GM18502 (cell line): ENCODE data around the gene ADAMTSL4.

Experiments
- ATAC-seq: cut with Tn5 transposase; IDR thresholded peaks from one replicate; pipeline ENCODE4 v1.9.1; 2021; ENCODE audit warnings: mild to moderate bottlenecking; ENCODE audit not compliant: unreplicated experiment, poor library complexity

Gene ADAMTSL4

GRCh38 chr1:150532860-150533259 is 16.3 kb upstream of the ADAMTSL4 start:
- no peak for ATAC-seq

- ATAC-seq, result no peak
These were observed 15.2 kb upstream of the ADAMTSL4 start for GRCh38 chr1:150534002-150534401.

DNA sequence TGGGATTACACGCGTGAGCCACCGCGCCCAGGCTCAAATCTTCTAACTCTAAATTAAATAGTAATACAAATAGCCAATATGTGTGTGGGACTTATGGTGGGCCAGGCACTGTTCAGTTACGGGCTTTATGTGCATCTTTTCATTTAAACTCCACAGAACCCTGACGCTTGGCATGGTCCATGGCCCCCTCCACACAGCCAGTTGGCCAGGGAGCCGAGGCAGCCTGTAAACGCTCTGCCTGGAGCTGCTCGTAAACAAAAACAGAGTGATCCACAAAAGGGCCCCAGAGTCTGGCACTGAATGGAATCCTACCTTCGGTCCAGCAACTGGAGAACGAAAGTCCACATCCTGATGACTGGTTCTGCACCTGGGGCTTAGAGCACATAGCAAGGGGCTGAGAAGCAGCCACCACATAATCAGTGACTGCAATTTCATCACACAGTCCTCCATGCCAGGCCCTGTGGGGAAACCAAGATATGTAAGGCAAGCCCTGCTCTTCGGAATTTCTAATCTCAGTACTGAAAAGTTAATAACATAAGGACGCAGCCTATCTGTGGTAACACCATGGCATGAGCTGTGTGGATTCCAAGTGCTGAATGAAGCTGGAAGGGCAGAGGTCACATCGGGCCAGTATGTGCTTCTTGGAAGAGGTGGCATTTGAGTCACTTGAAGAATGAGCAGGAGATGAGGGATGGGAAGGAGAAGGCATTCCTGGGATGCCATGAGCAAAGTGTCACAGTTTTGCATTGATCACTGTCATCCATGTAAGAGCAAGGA is 13.5 kb upstream of the ADAMTSL4 start:
- ATAC-seq, result no peak

GRCh38 chr1:150536836-150537731 is 12.1 kb upstream of the ADAMTSL4 start:
- no peak for ATAC-seq

- ATAC-seq, result no peak
These were observed 11.2 kb upstream of the ADAMTSL4 start for GRCh38 chr1:150537732-150538684.

DNA sequence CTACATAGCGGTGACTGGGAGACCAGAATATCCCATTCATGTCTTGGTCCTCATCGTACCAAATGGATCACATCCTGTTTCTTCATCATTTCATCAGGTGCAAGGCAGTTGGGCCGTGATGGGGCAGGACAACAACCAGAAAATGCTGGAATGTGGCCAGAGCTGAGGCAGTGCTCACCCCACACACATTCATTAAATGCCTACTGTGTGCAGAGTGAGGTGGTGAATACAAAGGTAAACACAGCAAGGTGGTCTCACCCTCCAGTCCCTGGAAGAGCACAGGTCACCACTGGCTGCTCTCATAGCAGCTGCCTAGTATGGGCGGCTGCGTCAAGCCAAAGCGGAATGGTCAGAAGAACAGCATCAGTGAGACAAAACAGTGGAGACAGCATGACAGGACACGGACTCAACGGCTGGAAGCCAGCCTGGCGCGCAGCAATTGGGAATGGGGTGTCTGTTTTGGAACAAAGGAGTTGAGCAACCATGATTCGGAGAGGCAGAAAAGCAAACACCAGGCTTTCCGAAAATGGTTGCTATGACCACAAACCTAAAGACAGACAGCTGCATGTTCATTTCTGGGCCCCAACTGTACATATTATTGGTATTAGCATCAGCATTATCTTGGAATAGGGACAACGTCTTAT is 5.6 kb upstream of the ADAMTSL4 start:
- no peak for ATAC-seq

GRCh38 chr1:150544204-150544603 is 5.0 kb upstream of the ADAMTSL4 start:
- no peak for ATAC-seq

GRCh38 chr1:150545486-150546032 is 3.6 kb upstream of the ADAMTSL4 start:
- ATAC-seq, result no peak

DNA sequence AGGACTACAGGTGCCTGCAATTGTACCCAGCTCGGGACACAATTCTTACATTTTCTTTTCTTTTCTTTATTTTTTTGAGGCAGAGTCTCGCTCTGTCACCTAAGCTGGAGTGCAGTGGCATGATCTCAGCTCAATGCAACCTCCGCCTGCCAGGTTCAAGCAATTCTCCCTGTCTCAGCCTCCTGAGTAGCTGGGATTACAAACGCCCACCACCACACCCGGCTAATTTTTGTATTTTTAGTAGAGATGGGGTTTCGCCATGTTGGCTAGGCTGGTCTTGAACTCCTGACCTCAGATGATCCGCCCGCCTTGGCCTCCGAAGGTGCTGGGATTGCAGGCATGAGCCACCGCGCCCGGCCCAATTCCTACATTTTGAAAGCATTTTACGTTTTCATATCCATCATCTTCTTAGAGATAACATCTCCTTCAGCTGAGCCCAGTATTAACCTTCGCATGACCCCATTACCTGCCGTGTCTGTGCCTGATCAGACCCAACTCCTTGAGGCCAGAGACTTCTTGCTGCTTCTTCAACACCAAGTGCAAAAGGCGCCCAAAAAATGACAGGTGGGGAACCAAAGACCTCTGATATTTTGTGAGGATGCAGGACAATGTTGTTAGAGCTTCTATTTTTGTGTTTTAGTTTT is 2.8 kb upstream of the ADAMTSL4 start:
- no peak for ATAC-seq

DNA sequence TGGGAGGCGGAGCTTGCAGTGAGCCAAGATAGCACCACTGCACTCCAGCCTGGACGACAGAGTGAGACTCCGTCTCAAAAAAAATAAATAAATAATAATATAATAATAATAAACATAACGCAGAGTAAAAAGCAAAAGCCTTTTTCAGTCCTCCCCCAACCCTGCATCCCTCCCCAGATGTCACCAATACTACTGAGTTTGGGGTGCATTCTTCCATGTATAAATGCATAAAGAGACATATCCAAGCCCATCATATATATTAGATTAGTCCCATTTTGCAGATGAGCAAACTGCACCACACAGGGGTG is 930 bp upstream of the ADAMTSL4 start:
- ATAC-seq, result no peak

GRCh38 chr1:150549496-150550221 is 451 bp downstream of the ADAMTSL4 start:
- ATAC-seq, result peak; percentile 19

DNA sequence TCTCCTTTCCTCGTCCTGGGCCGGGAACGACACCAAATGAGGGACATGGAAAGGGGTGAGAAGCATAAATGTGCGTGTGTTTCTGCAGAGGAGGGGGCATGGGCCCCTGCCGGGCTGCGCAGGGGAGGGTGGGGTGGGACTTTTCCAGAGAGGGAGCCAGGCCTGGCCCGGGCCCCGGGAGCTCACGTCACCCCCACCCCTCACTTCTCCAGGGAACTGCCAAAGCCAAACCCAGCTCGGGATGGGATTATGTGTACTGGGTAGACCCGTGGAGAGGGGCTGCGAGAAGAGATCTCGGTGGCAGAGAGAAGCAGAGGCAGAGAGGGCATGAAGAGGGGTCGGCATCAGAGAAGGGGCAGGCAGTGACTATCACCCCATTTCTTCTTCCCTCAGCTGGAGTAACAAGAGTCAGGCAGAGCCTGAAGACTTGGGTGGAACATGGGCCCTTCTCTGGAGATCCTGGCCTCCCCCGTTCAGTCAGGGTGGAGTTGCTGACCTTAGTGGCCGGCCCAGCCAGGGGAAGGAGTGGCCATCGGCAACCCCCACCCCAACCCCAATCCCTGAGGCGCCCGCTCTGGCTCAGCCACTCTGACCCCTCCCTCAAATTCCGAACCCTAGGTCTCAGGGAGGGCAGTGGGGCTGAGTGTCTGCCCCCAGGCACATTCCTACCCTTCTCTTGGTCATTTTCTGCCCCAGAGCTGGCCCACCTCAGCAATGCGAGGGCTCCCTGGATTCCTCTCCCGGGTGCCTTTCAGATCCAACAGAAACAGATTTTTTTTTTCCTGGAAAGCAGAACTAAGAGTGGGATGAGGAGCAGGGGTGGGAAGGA is 1.2 kb downstream of the ADAMTSL4 start:
- no peak for ATAC-seq

- no peak for ATAC-seq
These were observed 2.0 kb downstream of the ADAMTSL4 start for GRCh38 chr1:150551051-150551783.

DNA sequence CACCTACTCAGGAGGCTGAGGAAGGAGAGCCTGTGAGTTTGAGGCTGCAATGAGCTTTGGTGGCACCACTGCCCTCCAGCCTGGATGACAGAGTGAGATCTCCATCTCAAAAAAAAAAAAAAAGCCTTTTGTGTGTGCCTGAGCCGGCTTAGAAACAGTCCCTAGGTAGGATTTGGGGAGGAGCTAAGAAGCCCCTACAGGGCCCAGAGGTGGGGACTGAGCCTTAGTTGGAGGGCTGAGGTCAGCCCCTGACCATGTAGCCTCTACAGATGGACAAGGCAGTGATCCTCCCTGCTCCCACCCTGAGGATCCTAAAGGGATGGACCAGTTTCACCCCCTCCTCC is 2.5 kb downstream of the ADAMTSL4 start:
- ATAC-seq, result no peak

GRCh38 chr1:150552128-150552910 is 3.1 kb downstream of the ADAMTSL4 start:
- no peak for ATAC-seq

DNA sequence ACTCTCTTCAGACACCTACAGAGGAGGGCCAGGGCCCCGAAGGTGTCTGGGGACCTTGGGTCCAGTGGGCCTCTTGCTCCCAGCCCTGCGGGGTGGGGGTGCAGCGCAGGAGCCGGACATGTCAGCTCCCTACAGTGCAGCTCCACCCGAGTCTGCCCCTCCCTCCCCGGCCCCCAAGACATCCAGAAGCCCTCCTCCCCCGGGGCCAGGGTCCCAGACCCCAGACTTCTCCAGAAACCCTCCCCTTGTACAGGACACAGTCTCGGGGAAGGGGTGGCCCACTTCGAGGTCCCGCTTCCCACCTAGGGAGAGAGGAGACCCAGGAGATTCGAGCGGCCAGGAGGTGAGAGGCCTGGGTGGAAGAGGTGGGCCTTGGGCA is 3.7 kb downstream of the ADAMTSL4 start:
- ATAC-seq, result no peak
